Colonic mucosa (tissue), 4 donors: ENCODE measurements around the gene CAV1. TPM values are rescaled to one million over a fixed set of nuclear protein-coding genes. Genes with fewer than 3 reads are reported as not detected.

Experiments
- DNase-seq: peaks from one replicate; pipeline ENCODE4 v3.0.0-alpha.2; 2020
- H3K27ac ChIP-seq: fragments of 200-600 bp; one replicate; pipeline ENCODE4 v1.8.0; 2021
- H3K27me3 ChIP-seq: fragments of 200-600 bp; one replicate; pipeline ENCODE4 v1.8.0; 2021
- H3K36me3 ChIP-seq: fragments of 200-600 bp; one replicate; pipeline ENCODE4 v1.8.0; 2021
- H3K4me1 ChIP-seq: fragments of 200-600 bp; one replicate; pipeline ENCODE4 v1.8.0; 2021; ENCODE audit warnings: mild to moderate bottlenecking
- H3K4me3 ChIP-seq: fragments of 200-600 bp; one replicate; pipeline ENCODE4 v1.8.0; 2021
- H3K9ac ChIP-seq, 2 donors: one replicate each; pipeline ENCODE4 v1.7.0; 2013; ENCODE audit warnings: control low read depth in 2 of 2, low read depth in 2 of 2, low read length in 2 of 2
- H3K9me3 ChIP-seq: fragments of 200-600 bp; one replicate; pipeline ENCODE4 v1.8.0; 2021
- intact Hi-C: fragments of 100-400 bp; cut with DNase I; formaldehyde crosslinking; loops from one replicate; pipeline ENCODE4 v1.14.1; 2022
- total RNA-seq, 2 donors: library from RNA; stranded (reverse); fragmentation: NEBNext Ultra II Directional in 1 of 2; extraction: Animal tissue kit (Norgen Biotek cat#: 25700) in 1 of 2; gene quantifications; one replicate each; pipeline ENCODE4 v1.2.1, GENCODE V29; 2021
- TF ChIP-seq, protein P1 (sequence below): fragments of 200-600 bp; IDR thresholded peaks from one replicate; pipeline ENCODE4 v1.8.0; 2022; ENCODE audit warnings: antibody characterized with exemption, mild to moderate bottlenecking
- donor health status: healthy.
- donor health status: DM: no; HTN: no; CAD: no.
- donor health status: DM: no; HTN: no; CAD: no.

The CAV1 gene
- total RNA-seq, 2 donors from 2014 or later, result 16.1 to 87.0 TPM

DNA sequence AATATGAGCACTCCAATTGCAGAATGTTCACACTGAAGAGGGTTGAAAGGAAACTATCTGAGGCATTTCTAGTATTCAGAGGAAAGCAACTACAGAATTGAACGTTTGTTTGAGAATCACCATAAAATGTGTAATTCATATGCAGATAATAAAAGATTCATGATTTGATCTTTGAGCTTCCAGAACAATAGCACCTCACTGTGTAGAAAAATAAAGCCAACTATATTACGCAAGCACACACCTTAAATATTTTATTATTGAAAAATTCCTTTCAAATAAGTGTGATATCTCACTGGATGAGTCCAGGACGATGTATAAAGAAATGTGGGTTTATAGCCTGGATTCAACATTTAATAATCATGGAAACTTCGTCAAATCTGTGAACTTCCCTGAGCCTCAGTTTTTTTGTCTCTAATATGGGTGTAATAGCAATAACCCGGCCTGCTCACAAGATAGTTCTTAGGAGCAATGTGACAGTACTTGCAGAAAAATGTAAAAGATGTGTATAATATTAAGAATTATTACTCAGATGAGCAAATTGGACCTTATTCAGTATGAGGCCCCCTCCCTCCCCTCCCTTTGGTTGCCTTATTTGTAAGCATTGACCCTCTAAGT, 36.8 kb upstream of the CAV1 start:
- Histone ChIP-seq H3K9me3 (no peaks in the 10 kb centered on the region), H3K4me1 (no peaks in the 10 kb centered on the region), H3K27me3 (no peaks in the 10 kb centered on the region), H3K4me3 (no peak overlapping the region), H3K36me3 (no peaks in the 10 kb centered on the region), H3K9ac (no peak overlapping the region), H3K27ac (no peak overlapping the region)
- DNase-seq, result no peak
- intact Hi-C loops, result no loop called here
- TF ChIP-seq, protein P1, sequence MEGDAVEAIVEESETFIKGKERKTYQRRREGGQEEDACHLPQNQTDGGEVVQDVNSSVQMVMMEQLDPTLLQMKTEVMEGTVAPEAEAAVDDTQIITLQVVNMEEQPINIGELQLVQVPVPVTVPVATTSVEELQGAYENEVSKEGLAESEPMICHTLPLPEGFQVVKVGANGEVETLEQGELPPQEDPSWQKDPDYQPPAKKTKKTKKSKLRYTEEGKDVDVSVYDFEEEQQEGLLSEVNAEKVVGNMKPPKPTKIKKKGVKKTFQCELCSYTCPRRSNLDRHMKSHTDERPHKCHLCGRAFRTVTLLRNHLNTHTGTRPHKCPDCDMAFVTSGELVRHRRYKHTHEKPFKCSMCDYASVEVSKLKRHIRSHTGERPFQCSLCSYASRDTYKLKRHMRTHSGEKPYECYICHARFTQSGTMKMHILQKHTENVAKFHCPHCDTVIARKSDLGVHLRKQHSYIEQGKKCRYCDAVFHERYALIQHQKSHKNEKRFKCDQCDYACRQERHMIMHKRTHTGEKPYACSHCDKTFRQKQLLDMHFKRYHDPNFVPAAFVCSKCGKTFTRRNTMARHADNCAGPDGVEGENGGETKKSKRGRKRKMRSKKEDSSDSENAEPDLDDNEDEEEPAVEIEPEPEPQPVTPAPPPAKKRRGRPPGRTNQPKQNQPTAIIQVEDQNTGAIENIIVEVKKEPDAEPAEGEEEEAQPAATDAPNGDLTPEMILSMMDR, result no peak

DNA sequence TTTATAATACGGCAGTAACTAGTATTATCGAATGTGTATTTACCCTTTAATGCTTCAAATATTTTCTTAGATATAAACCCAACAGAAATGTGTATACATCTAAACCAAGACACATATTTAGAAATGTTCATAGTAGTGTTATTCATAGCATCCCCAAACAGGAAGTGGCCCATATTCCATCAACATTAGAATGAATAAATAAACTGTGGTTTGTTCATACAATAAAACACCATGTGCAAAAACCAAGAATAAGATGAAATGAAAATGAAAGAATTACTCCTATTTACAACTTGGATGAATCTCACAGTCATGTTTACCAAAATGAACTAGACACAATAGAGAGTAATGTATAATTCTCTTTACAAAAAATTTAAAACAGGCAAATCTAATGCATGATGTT, 34.5 kb upstream of the CAV1 start:
- no peak overlapping the region for H3K9ac ChIP-seq

DNA sequence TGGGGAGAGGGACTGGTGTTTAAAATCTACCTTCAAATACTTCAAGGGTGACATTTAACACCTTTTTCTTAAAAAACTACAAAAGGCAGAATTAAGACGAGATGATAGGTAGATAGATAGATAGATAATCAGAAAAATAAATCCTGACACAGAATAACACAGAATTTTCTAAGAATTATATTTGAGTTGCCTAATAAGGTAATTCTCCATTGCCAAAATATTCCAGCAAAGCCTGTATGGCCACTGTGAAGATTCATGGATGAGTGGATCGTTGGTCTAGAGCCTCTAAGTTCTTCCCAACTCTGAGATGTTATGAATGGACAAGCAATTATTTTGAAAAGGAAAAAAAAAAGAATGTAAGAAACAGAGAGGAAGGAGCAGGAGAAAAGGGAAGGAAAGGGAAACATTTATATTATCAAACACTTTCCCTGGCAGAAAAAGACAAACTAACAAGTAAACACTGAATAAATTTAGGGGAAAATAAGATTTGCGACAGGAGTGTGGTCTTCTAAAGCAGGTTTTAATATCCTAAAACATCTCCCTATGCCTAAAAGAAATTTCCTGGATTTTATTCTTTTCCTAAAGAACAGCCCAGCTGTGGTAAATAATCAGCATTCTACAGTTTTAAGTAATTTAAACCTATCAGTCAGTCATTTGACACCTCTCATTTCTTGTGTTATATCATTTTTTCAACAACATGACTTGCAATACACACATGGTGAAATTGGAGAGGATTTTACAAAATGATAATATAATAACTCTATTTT, 32.8 kb upstream of the CAV1 start:
- Histone ChIP-seq H3K9ac (no peak overlapping the region), H3K36me3 (no peaks in the 10 kb centered on the region), H3K9me3 (no peaks in the 10 kb centered on the region), H3K27ac (no peak overlapping the region), H3K4me1 (no peaks in the 10 kb centered on the region), H3K4me3 (no peak overlapping the region), H3K27me3 (no peaks in the 10 kb centered on the region)
- intact Hi-C loops, result no loop called here
- no peak for DNase-seq
- TF ChIP-seq, protein P1, result no peak

More for the DNA sequence above, 34.5 kb upstream of the CAV1 start:
- no peak overlapping the region for H3K27ac ChIP-seq
- intact Hi-C loops, result no loop called here
- H3K36me3 ChIP-seq, result no peaks in the 10 kb centered on the region
- TF ChIP-seq, protein P1, result no peak
- H3K27me3 ChIP-seq, result no peaks in the 10 kb centered on the region
- DNase-seq, result no peak
- H3K9me3 ChIP-seq, result no peaks in the 10 kb centered on the region
- H3K4me1 ChIP-seq, result no peaks in the 10 kb centered on the region
- H3K4me3 ChIP-seq, result no peak overlapping the region

DNA sequence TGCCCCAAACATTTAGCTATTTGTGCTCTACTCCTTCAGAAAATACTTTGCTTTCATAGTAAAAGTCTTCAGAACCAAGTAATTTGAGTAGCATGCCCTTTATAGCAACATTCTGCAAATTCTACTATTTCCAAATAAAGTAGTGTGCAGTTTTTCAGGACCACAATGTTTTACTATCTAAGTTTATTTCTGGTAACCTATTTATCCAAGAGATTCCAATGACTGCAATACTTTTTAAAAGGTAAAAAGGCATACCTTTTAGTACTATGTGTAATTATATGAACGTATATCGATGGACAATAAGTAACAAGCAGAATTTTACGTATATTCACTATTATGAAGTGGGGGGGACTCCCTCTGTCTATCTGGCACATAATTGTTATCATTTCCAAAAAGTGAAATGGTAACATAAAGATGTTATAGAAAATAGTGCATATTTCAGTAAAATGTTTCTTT, 32.2 kb upstream of the CAV1 start:
- TF ChIP-seq, protein P1, result no peak
- H3K4me3 ChIP-seq, result no peak overlapping the region
- H3K36me3 ChIP-seq, result no peaks in the 10 kb centered on the region

DNA sequence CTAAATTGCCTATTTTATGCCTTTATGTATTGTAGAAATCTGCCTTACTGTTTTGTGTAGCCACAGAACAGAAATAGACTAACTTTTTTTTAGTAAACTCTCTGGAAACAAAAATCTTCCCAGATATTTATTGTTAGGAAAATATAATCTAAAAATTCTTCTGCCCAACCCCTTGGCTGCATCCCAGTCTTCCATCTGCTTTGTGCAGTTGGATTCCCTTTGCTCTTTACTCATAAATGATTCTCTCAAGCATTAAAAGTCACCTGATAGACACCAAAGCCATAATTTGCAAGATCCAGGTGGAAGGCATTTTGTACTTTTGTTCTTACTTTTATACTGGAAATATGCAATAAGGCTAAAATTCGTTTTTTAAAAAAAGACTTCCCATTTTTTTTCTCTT, 31.4 kb upstream of the CAV1 start:
- intact Hi-C loops, result no loop called here
- Histone ChIP-seq H3K36me3 (no peaks in the 10 kb centered on the region), H3K9ac (no peak overlapping the region), H3K9me3 (no peaks in the 10 kb centered on the region), H3K27ac (no peak overlapping the region), H3K27me3 (no peaks in the 10 kb centered on the region), H3K4me1 (no peaks in the 10 kb centered on the region), H3K4me3 (no peak overlapping the region)
- DNase-seq, result no peak
- TF ChIP-seq, protein P1, result no peak

More for the DNA sequence above, 32.2 kb upstream of the CAV1 start:
- Histone ChIP-seq H3K27ac (no peak overlapping the region), H3K9ac (no peak overlapping the region), H3K9me3 (no peaks in the 10 kb centered on the region), H3K4me1 (no peaks in the 10 kb centered on the region), H3K27me3 (no peaks in the 10 kb centered on the region)
- intact Hi-C loops, result no loop called here
- no peak for DNase-seq
